Measurements from ENCODE around the gene TMPRSS4. TPM values are rescaled to one million over a fixed set of nuclear protein-coding genes. Genes with fewer than 3 reads are reported as not detected.

The TMPRSS4 gene
- total and polyA plus RNA-seq, 2 of the 4 experiments (the other 2 are of a cell fraction), result not detected

- ATAC-seq (ENCODE audit: low read depth) (no peak), DNase-seq (no peak)
- no peak overlapping the region for H2AK5ac ChIP-seq (ENCODE audit: low read depth, low read length)
- dilution Hi-C loops (cut with HindIII; ENCODE audit: low sequenced_read_pairs, unreplicated experiment) (no loop called here), intact Hi-C loops (cut with micrococcal nuclease) (loop anchor here (1.0 kb wide), 1 partner anchor 26 kb away; no protein-coding TSS in a partner anchor), in situ Hi-C loops (cut with MboI; ENCODE audit: low sequenced_read_pairs) (no loop called here)
- no peak overlapping the region for H3K27ac ChIP-seq (ENCODE audit: insufficient read depth, low read length)
- WGBS, 2 experiments (ENCODE audit: extremely low coverage in 2 of 2, insufficient read length in 1 of 2), result 57% methylated on average over 2 of the region's 8 CpGs; no CpG with 5 or more reads in 1 of the 2 experiments
- no peaks in the 10 kb centered on the region for H3K79me1 ChIP-seq (ENCODE audit: low read depth in 1 of 2, low read length in 2 of 2)
- no peak overlapping the region for H2BK120ac ChIP-seq (ENCODE audit: low read depth, low read length)
- H4K20me1 ChIP-seq (ENCODE audit: insufficient read depth, low read length), result no peaks in the 10 kb centered on the region
- H3K4ac ChIP-seq (ENCODE audit: low read depth, low read length), result no peak overlapping the region
- no peaks in the 10 kb centered on the region for H3K36me3 ChIP-seq (ENCODE audit: control insufficient read depth, insufficient read depth, low read length)
- H3K23ac ChIP-seq (ENCODE audit: low read depth, low read length), result no peak overlapping the region
- no peak overlapping the region for H2BK5ac ChIP-seq (ENCODE audit: low read depth, low read length, poor library complexity, severe bottlenecking)
- H2AK9ac ChIP-seq (replicated peaks; ENCODE audit: low read depth, low read length, poor library complexity), result no peak overlapping the region
- no peak overlapping the region for H3K9ac ChIP-seq (ENCODE audit: low read depth, low read length)
- H2BK15ac ChIP-seq (ENCODE audit: low read depth, low read length), result no peak overlapping the region
- peaks cover 3% of the 10 kb centered on the region; the same call in 1 of the 2 replicates for H3K4me1 ChIP-seq (ENCODE audit: control insufficient read depth, insufficient read depth, low read length)
- POLR2A ChIA-PET (ENCODE audit: unreplicated experiment), result no interaction called here
- H2AFZ ChIP-seq (replicated peaks; ENCODE audit: low read length, poor library complexity), result no peak overlapping the region
- no peak overlapping the region for H4K8ac ChIP-seq (ENCODE audit: low read depth in 2 of 2, low read length in 2 of 2)
- H4K5ac ChIP-seq (ENCODE audit: low read depth, low read length), result no peak overlapping the region
- H3K14ac ChIP-seq (replicated peaks; ENCODE audit: low read depth, low read length), result no peak overlapping the region
- no peak overlapping the region for H4K91ac ChIP-seq (ENCODE audit: insufficient read depth, low read depth, low read length)
- no peak overlapping the region for H3K18ac ChIP-seq (ENCODE audit: low read depth, low read length)
- BruUV-seq (replicated peaks), result no TSS peak
- no peak for TF ChIP-seq NFE2L2 (IDR thresholded peaks at IDR 0.05; ENCODE audit: low read depth, low read length)
- H3K56ac ChIP-seq (ENCODE audit: extremely low read depth, insufficient read depth, low read length), result no peak overlapping the region
- no peaks in the 10 kb centered on the region for H3K9me3 ChIP-seq (ENCODE audit: control insufficient read depth, insufficient read depth, low read length)
- H3K27me3 ChIP-seq (ENCODE audit: control insufficient read depth, insufficient read depth, low read length), result peaks cover 21% of the 10 kb centered on the region
- no peak overlapping the region for H3K4me2 ChIP-seq (ENCODE audit: low read depth, low read length)
- no peaks in the 10 kb centered on the region for H3K9me1 ChIP-seq (ENCODE audit: insufficient read depth, low read length)
- H3K4me3 ChIP-seq (ENCODE audit: insufficient read depth, low read depth, low read length), result no peak overlapping the region
- no peak overlapping the region for H2BK20ac ChIP-seq (ENCODE audit: low read depth, low read length)
- CTCF ChIA-PET, result interaction anchor here (0.6 to 1.5 kb wide), 5 partner anchors 9 to 370 kb away, joined by 3 to 7 read pairs (median 4); no protein-coding TSS in a partner anchor
Measured at GRCh38 chr11:118170882-118171268, 94.0 kb downstream of the TMPRSS4 start.

Other genes with a start within 250 kb of the TMPRSS4 start
- not detected in 2 replicates for gene FXYD6, start 200.4 kb upstream of the TMPRSS4 start, total RNA-seq (2012; rRNA removed)
- gene FXYD6, start 200.4 kb upstream of the TMPRSS4 start, polyA plus RNA-seq (2012; rRNA removed), result 0.32 and 0.36 TPM in 2 replicates
- not detected in 2 replicates for gene TMPRSS13, start 147.7 kb upstream of the TMPRSS4 start, total RNA-seq (2012; rRNA removed)
- not detected in 2 replicates for gene TMPRSS13, start 147.7 kb upstream of the TMPRSS4 start, polyA plus RNA-seq (2012; rRNA removed)
- gene IL10RA, start 90.7 kb upstream of the TMPRSS4 start, total RNA-seq (2012; rRNA removed), result not detected in 2 replicates
- 0.12 TPM in 1 of 2 replicates, not detected in the other for gene IL10RA, start 90.7 kb upstream of the TMPRSS4 start, polyA plus RNA-seq (2012; rRNA removed)
- gene SMIM35, start 9.9 kb downstream of the TMPRSS4 start, total RNA-seq (2012; rRNA removed), result not detected in 2 replicates
- not detected in 2 replicates for gene SMIM35, start 9.9 kb downstream of the TMPRSS4 start, polyA plus RNA-seq (2012; rRNA removed)
- under 0.01 and 0.18 TPM in 2 replicates for gene SCN4B, start 75.7 kb downstream of the TMPRSS4 start, total RNA-seq (2012; rRNA removed)
- 0.33 and 0.44 TPM in 2 replicates for gene SCN4B, start 75.7 kb downstream of the TMPRSS4 start, polyA plus RNA-seq (2012; rRNA removed)
- under 0.01 TPM in 2 replicates for gene SCN2B, start 99.6 kb downstream of the TMPRSS4 start, total RNA-seq (2012; rRNA removed)
- gene SCN2B, start 99.6 kb downstream of the TMPRSS4 start, polyA plus RNA-seq (2012; rRNA removed), result 0.05 and 0.10 TPM in 2 replicates
- gene JAML, start 147.9 kb downstream of the TMPRSS4 start, total RNA-seq (2012; rRNA removed), result not detected in 2 replicates
- not detected in 2 replicates for gene JAML, start 147.9 kb downstream of the TMPRSS4 start, polyA plus RNA-seq (2012; rRNA removed)
- gene MPZL3, start 175.3 kb downstream of the TMPRSS4 start, total RNA-seq (2012; rRNA removed), result 0.36 and 0.56 TPM in 2 replicates
- gene MPZL3, start 175.3 kb downstream of the TMPRSS4 start, polyA plus RNA-seq (2012; rRNA removed), result 0.14 and 0.15 TPM in 2 replicates
- gene MPZL2, start 187.2 kb downstream of the TMPRSS4 start, total RNA-seq (2012; rRNA removed), result not detected in 2 replicates
- not detected in 2 replicates for gene MPZL2, start 187.2 kb downstream of the TMPRSS4 start, polyA plus RNA-seq (2012; rRNA removed)
- gene CD3E, start 227.7 kb downstream of the TMPRSS4 start, total RNA-seq (2012; rRNA removed), result not detected in 2 replicates
- not detected in 2 replicates for gene CD3E, start 227.7 kb downstream of the TMPRSS4 start, polyA plus RNA-seq (2012; rRNA removed)

Data from IMR-90 (cell line).